ENCODE data around the gene TNFRSF25.
"Not testable (repeated sequence)": the region's sequence is repeated elsewhere in the genome, so short reads cannot be mapped to it uniquely, and the experiment has no call there.

TNFRSF25 gene

GRCh38 chr1:6429660-6430411 is 36.1 kb downstream of the TNFRSF25 start:
- not testable (repeated sequence) for DNase-seq

GRCh38 chr1:6428453-6428852 is 37.5 kb downstream of the TNFRSF25 start:
- not testable (repeated sequence) for DNase-seq

DNA sequence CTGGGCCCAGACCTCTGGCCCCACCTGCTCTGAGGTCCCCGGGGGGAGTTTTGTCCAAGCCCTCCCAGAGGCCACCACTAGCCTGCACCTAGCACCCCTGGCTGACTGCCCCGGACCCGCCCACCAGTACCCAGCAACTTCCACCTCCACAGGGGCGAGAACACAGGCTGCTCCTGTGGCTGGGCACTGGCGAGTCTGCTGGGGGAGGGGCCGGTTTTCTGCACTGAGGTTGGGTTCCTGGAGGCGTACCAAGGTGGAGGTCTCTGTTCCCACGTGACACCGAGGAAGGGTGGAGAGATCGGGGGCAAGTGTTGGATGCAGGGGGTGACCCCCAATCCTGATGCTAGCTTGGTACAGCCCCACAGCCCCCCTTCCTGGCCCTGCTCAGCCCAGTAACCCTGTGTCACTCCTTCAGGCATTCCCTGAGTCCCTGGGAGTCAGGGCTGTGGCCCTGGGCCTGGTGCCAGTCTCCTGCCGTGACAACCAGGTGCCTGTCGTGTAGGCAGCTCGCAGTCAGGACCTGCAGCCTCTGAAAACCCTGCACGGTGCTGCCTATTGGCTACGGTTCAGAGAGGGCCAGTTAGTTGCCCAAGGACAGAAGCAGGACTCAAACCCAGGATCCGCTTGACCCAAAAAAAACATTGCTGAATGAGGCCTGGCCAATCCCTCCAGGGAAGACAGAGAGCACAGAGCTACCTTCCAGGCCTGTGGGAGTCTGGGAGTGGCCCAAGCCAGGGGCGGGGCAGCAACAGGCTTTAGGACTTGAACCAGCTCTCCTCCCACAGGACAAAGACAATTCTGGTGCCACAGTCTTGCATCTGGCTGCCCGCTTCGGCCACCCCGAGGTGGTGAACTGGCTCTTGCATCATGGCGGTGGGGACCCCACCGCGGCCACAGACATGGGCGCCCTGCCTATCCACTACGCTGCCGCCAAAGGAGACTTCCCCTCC is 38.3 kb downstream of the TNFRSF25 start:
- no peak for DNase-seq

- DNase-seq: no peak
These were observed 39.0 kb downstream of the TNFRSF25 start for GRCh38 chr1:6426972-6427350.

GRCh38 chr1:6426277-6426971 is 39.5 kb downstream of the TNFRSF25 start:
- no peak for DNase-seq

- DNase-seq: no peak
These were observed 40.3 kb downstream of the TNFRSF25 start for GRCh38 chr1:6425658-6426057.

DNA sequence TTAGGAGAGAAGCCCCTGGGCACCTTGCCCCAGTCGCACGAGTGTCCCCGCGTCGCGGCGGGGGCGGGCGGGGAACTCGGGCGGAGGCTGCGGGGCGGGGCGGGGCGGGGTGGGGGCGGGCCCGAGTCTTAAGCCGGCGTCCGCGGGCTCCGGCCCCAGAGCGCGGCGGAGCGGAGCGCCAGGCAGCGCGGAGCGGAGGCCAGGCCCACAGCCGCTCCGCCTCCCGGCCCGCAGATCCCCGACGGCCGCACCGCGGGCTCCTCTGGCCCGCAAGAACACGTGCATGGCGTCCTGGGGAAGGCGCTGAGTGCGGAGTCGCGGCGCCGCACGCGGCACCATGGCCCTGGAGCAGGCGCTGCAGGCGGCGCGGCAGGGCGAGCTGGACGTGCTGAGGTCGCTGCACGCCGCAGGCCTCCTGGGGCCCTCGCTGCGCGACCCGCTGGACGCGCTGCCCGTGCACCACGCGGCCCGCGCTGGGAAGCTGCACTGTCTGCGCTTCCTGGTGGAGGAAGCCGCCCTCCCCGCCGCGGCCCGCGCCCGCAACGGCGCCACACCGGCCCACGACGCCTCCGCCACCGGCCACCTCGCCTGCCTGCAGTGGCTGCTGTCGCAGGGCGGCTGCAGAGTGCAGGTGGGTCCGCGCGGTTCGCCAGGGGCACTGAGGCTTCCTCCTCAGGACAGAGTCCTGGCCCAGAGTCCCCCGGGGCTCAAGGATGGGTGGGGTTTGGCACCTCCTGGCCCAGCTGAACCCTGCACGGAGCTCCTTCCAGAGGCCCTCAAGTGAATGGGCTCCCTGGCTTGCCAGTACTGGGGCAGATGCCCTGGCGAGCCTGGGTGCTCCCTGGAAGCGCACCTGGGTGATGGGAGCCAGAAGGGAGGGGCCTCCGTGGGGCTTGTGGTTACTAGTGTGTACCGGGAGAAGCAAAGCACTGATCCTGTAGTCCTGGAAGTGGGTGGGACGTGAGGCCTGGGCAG is 41.1 kb downstream of the TNFRSF25 start, which contains the start of gene ESPN:
TSS of gene ESPN (plus strand) at position 158 of the 975 bp plus-strand sequence. CDS start at position 338, 180 bp downstream.
- peak; percentile 41 for DNase-seq

GRCh38 chr1:6424000-6424565 is 41.9 kb downstream of the TNFRSF25 start:
- no peak for DNase-seq

- DNase-seq: peak; percentile 71
These were observed 42.5 kb downstream of the TNFRSF25 start for GRCh38 chr1:6423321-6423999.

- DNase-seq: no peak
These were observed 44.7 kb downstream of the TNFRSF25 start for GRCh38 chr1:6421266-6421665.

- DNase-seq: peak; percentile 53
These were observed 45.4 kb downstream of the TNFRSF25 start for GRCh38 chr1:6420454-6421042.

DNA sequence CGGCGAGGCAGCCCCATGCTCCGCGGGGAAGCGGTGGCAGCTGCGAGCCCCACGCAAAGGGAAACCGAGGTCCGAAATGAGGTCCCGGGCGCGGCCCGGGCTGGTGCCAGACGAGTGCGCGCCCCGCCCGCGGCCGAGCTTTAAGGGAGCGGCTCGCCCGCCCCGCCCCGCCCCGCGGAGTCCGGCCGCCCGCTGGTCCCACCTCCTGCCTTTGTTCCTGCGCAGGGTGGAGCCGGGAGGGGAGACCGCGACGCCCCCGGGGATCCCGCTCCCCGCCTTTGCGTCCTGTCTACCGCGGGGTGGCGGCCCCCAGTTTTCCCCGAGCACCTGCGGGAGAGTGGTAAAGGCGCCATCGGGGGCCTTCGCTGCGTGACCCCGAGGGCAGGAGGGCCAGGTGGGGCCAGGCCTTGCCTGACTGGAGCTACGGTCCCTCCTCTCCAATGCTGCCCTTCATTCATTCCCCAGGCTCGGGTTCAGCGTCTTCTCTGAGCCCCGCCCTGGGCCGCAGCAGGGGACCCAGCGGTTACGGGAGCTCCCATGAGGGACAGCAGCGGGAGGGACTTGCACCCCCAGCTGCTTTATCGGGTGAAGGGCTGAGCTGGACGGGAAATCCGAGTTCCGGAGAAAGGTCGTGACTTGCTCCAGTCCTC is 46.0 kb downstream of the TNFRSF25 start, which contains the start of gene HES2:
TSS of gene HES2 (minus strand) at position 116 of the 650 bp plus-strand sequence. CDS start at position 17, 99 bp downstream.
- DNase-seq: peak; percentile 54

DNA sequence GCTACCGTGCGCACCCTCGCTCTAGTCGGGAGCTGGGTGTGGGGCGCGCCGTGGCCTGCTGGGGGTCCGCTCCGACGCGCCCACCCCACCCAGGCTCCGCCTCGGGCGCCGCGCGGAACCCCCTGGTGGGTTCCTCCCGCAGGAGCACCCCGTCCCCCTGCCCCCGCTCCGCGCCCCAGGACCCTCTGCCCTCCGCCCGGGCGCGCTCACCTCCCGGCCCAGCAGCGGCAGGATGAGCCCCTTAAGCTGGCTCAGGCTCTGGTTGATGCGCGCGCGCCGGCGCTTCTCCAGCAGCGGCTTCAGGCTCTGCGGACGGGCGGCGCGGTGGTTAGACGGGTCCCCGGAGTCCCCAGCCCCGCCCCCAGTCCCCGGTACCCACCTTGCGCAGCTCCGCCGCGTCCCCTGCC is 46.6 kb downstream of the TNFRSF25 start:
- peak; percentile 60 for DNase-seq

DNA sequence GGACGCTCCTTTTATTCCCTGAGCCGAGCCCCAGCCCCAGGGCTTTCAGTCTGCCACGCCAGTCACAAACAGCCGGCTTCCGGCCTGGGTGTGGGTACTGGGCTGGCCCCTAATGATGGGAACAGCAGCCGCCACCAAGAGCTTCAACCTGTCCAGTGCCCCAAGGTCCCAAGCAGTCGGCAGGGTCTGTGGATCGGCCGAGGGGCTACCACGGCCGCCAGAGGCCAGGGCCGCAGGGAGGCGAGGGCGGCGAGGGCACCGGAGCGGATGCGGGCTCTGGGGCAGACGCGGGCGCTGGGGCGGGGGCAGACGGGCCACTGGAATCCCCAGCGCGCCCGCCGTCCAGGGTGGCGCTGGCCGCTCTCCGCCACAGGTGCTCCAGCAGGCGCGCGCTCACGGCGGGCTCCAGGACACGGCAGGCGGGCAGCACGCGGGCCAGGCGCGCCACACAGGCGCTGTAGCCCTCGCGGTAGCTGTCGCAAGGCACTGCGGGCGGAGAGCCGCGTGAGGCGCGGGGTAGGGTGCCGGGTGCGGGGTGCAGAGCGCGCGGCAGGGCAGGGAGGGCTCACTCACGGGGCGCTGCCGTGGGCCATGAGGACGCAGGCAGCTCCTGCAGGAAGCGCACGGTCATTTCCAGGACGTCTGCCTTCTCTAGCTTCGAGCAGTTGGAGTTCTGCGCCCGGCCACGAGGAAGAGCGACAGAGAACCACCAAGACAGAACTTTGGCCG is 47.1 kb downstream of the TNFRSF25 start:
- DNase-seq: peak; percentile 46

DNA sequence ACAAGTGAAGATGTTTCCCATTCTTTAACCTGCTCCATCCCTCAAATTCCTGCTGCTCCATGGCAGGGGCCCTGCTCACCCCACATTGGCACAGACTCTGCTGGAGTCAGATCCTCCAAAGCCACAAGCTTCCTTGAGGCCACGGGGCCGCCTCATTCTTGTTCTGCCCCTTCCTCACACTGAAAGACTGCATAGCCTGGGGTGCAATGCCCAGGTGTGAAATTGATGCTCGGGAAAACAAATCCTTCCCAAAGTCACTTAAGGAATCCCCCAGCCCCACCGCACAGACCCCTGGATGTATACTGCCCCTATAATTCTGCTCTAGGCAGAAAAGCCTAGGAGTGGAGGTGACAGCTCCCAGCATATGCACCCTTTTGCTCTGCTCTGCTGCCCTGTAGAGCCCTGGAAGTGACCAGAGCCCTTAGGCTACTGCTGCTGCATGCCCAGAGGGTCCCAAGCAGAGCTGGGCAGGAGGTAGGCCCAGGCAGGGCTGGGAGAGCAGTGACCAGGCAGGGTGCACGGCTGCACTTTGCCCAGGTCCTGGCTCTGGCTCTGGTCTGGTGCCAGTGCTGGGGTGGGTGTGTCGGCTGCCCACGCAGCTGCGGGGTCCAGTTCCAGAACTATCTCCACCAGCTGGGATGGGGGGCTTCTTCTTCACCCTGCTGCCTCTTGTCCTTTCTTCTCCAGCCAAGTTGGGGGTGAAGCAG is 47.9 kb downstream of the TNFRSF25 start:
- no peak for DNase-seq

GRCh38 chr1:6416906-6417305 is 49.1 kb downstream of the TNFRSF25 start:
- DNase-seq: no peak

DNA sequence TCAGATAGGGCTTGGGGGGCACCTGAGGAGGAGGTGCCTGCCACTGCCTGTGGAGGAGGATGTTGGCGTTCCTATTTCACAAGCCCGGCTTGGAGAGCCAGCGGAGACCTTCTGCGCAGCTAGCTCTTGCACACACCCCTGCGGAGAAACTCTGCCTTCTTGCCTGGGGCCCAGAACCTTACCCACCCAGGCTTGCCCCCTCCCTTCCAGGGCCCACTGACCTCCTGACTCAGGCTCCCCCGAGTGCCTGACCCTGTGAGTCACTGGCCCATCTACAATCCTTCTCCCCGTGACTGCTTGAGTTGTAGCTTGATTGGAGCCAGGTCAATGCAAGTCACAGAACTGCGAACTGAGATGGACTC is 49.7 kb downstream of the TNFRSF25 start:
- no peak for DNase-seq

DNA sequence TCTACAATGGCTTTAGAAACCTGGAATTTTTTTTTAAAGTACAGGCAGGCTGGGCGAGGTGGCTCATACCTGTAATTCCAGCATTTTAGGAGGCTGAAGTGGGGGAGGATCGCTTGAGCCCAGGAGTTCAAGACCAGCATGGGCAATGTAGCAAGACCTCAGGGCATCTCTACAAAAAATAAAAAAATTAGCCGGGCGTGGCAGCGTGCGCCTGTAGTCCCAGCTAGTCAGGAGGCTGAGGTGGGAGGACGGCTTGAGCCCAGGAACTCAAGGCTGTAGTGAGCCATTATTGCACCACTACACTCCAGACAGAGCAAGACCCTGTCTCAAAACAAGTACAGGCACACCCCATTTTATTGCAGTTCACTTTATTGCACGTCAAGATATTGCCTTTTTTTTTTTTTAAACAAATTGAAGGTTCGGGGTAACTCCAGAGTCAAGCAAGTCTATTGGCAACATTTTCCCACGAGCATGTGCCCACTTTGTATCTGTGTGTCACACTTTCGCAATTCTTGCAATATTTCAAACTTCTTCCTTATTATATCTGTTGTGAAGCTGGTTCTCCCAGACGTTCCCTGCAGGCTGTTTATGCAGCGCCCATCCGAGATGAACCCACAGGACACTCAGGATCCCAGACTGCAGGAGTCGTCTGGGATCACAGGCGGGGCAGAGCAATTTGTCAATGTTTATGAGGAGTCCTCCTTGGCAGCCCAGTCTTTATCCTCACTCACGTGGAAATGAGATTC is 50.9 kb downstream of the TNFRSF25 start:
- no peak for DNase-seq
